ENCODE data around the gene CASZ1. TPM values are rescaled to one million over a fixed set of nuclear protein-coding genes. Genes with fewer than 3 reads are reported as not detected.

The CASZ1 gene
- total RNA-seq, 4 donors from 2014 or later, result 140 to 210 (median 169) TPM

DNA sequence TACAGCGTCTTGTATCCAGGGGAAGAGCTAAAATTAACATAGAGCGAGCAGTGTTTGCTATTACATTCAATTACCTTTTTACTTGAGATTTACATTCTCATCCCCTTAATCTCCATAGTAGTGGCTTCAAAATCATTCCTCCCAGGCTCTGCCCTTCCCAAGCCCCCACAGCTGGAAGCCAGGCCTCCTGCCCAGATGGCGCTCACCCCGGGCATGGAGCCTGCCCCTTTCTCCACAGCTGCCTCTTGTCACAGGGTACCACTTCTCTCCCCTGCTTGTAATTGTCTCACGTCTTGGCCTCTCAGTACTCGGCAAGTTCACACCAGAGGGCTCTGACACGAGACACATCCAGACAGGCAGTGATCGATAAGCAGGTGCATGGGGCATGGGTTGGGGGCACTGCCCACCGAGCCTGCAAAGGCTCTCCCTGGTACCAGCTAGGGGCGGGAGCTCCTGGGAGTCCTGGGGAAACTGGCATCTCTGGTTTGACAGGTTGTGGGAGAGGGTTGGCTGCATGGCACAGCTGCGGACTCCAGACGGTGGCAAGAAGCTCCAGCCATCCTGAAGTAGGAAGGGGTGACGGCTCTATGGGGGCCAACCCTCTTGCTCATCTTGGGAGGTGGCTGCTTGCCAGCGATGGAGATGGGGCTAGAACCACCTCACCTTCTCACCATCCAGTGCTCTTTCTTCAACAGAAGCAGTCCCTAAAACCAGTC, 20.1 kb downstream of the CASZ1 start:
- DNase-seq (ENCODE audit: low spot score in 2 of 2), result peak in 1 of 2 donors; percentile 62
- H3K4me3 ChIP-seq (ENCODE audit: low read depth, poor library complexity, severe bottlenecking), result no peak overlapping the region
- WGBS, 2 donors, result 45 to 49% methylated on average over 14 of the region's 14 CpGs
- intact Hi-C loops (cut with DNase I; ENCODE audit: low total_unique reads), result no loop called here
- TF ChIP-seq POLR2A (IDR thresholded peaks at IDR 0.05), result no peak
- TF ChIP-seq, protein P1, sequence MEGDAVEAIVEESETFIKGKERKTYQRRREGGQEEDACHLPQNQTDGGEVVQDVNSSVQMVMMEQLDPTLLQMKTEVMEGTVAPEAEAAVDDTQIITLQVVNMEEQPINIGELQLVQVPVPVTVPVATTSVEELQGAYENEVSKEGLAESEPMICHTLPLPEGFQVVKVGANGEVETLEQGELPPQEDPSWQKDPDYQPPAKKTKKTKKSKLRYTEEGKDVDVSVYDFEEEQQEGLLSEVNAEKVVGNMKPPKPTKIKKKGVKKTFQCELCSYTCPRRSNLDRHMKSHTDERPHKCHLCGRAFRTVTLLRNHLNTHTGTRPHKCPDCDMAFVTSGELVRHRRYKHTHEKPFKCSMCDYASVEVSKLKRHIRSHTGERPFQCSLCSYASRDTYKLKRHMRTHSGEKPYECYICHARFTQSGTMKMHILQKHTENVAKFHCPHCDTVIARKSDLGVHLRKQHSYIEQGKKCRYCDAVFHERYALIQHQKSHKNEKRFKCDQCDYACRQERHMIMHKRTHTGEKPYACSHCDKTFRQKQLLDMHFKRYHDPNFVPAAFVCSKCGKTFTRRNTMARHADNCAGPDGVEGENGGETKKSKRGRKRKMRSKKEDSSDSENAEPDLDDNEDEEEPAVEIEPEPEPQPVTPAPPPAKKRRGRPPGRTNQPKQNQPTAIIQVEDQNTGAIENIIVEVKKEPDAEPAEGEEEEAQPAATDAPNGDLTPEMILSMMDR (IDR thresholded peaks at IDR 0.05), result no peak

DNA sequence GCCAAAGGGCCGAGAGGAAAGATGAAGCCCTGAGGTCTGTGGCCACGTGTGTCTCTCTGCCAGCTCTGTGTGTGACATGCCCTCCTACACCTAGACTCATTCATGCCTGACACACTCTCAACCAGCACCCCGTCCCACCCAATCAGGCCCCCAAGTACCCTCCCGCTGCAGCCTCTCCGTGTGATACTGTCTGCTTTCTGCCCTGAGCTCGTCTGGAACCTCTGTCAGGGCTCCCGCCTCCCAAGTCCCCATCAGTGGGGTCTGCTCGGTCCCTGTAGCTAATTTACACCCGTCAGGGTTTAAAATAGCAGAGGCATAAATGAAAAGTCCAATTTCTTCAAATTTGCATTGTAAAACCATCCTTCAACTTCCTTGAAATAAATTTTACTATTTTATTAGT, 20.7 kb downstream of the CASZ1 start:
- WGBS, 2 donors, result 54 to 63% methylated on average over 9 of the region's 9 CpGs
- H3K4me3 ChIP-seq (ENCODE audit: low read depth, poor library complexity, severe bottlenecking), result no peak overlapping the region
- intact Hi-C loops (cut with DNase I; ENCODE audit: low total_unique reads), result no loop called here
- DNase-seq (ENCODE audit: low spot score in 2 of 2), result no peak
- TF ChIP-seq, protein P1 (IDR thresholded peaks at IDR 0.05), result no peak
- no peak for TF ChIP-seq POLR2A (IDR thresholded peaks at IDR 0.05)

DNA sequence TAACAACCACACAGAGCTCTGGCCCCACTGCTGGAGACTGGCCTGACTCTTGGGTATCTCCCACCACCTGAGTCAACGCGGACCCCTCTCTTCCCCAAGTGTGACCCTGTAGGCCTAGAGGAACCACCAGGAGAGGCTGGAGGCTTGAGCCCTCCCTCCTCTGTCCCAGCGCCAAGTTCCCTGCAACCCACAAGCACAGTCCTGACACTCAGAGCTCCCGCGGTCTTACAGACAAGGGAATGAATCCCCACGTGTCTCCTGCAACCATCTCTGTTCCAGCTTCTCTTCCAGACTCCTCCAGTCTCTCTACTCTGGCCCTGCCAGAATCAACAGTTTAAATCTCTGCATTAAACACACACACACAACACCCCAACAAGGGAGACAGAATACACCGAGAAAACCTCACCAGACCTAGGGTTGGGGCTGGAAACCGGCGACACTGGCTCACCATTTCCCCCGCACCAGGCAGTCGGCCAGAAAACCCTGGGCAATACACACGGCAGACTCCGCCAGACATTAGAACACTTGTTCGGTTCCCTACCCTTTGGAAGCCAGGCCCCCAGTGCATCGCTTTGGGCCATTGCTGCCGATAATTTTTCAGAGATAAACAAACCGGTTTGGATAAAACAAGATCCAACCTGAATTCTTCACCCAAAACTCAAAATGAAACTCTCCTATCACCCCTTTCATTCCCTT, 21.7 kb downstream of the CASZ1 start:
- TF ChIP-seq POLR2A (IDR thresholded peaks at IDR 0.05), result no peak
- TF ChIP-seq, protein P1 (IDR thresholded peaks at IDR 0.05), result no peak
- no peak overlapping the region for H3K4me3 ChIP-seq (ENCODE audit: low read depth, poor library complexity, severe bottlenecking)
- no peak for DNase-seq (ENCODE audit: low spot score in 2 of 2)
- WGBS, 2 donors, result 59 to 64% methylated on average over 17 of the region's 17 CpGs
- intact Hi-C loops (cut with DNase I; ENCODE audit: low total_unique reads), result no loop called here

DNA sequence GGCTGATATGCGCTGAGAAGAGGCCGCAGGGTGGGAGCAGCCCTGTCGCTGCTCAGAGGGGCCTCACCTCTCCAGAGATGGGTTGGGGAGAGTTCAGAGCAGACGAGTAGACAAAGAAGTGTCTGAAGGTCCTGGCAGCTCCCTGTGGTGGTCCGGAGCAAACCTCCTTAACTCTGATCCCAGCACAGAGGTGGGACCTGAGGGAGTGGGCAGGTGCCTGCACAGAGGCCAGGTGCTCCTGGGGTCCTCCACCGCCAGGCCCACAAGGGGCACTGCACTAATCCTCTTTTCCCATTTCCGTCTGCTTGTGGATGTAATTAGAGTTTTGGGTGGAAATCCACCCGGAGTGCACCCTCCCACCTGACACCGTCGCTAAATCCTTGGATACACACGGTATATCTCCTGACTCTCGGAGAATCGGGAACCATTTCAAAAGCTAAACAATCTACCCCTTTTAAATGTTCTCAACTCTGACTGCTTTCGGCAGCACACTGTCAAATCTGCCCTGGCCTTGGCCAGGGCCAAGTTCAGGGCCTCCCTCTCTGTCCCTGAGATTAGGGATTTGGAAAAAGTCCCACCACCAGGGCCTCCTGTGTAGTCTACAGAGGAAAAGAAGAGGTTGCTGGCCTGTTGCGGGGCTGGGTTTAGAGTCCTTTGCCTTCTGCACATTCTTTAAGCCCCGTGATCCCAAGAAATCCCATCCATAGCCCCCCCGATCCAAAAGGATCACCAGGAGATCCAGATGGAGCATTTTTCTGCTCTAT, 22.4 kb downstream of the CASZ1 start:
- TF ChIP-seq, protein P1 (IDR thresholded peaks at IDR 0.05), result no peak
- no peak for TF ChIP-seq POLR2A (IDR thresholded peaks at IDR 0.05)
- intact Hi-C loops (cut with DNase I; ENCODE audit: low total_unique reads), result no loop called here
- no peak overlapping the region for H3K4me3 ChIP-seq (ENCODE audit: low read depth, poor library complexity, severe bottlenecking)
- 75% methylated on average over 17 of the region's 17 CpGs for WGBS, 2 donors
- no peak for DNase-seq (ENCODE audit: low spot score in 2 of 2)

DNA sequence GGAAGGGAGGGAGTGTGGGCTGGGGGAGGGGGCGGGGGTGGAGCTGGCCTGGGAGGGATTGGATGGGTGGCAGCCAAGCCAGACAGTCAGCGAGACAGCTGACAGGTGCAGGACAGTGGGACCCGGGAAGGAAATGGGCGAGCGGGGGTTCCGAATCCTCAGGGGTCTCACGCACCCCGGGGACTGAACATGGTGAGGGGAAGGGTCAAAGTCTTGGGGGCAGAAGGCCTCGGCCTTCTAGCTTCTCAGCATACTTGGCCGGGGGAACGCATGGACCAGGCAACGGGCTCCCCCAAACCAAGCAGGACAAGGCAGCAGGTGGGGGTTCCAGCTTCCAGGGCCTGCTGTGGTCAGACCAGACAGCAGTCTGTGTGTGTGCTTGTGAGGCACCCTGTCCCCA, 23.1 kb downstream of the CASZ1 start:
- no peak for DNase-seq (ENCODE audit: low spot score in 2 of 2)
- 55 to 66% methylated on average over 12 of the region's 12 CpGs for WGBS, 2 donors
- intact Hi-C loops (cut with DNase I; ENCODE audit: low total_unique reads), result no loop called here
- TF ChIP-seq POLR2A (IDR thresholded peaks at IDR 0.05), result no peak
- TF ChIP-seq, protein P1 (IDR thresholded peaks at IDR 0.05), result no peak
- H3K4me3 ChIP-seq (ENCODE audit: low read depth, poor library complexity, severe bottlenecking), result no peak overlapping the region

All from lower leg skin (tissue), 4 donors.